Fibroblast of villous mesenchyme (primary cell): Measurements from ENCODE around the gene ITGA2B. TPM values are rescaled to one million over a fixed set of nuclear protein-coding genes. Genes with fewer than 3 reads are reported as not detected.

Experiments
- DNase-seq: peaks from one replicate; pipeline ENCODE4 v3.0.0-alpha.2; 2010; ENCODE audit warnings: low read depth
- H3K4me3 ChIP-seq: 2 replicates; pipeline ENCODE4 v1.5.1; 2011; ENCODE audit warnings: low read depth, mild to moderate bottlenecking, low read length
- CTCF ChIP-seq: IDR thresholded peaks from 2 replicates; pipeline ENCODE4 v1.5.1; 2012; ENCODE audit warnings: low read depth, mild to moderate bottlenecking, low read length; ENCODE audit not compliant: insufficient read depth
- total RNA-seq: library from RNA; depleted of rRNA; stranded (reverse); fragments of >200 nt; gene quantifications from 2 replicates; pipeline ENCODE4 v1.2.3, GENCODE V29; 2012

Gene ITGA2B
- total RNA-seq, 1 donor = under 0.01 TPM

- TF ChIP-seq CTCF = no peak
- DNase-seq = peak; percentile 67
- no peak overlapping the region for H3K4me3 ChIP-seq
These were observed 28.6 kb downstream of the ITGA2B start for GRCh38 chr17:44360826-44361225.

GRCh38 chr17:44360144-44360533 is 29.3 kb downstream of the ITGA2B start:
- no peak for TF ChIP-seq CTCF
- DNase-seq = no peak

GRCh38 chr17:44359458-44360143 is 29.8 kb downstream of the ITGA2B start:
- no peak overlapping the region for H3K4me3 ChIP-seq
- TF ChIP-seq CTCF = no peak
- no peak for DNase-seq

More at GRCh38 chr17:44360144-44360533, 29.3 kb downstream of the ITGA2B start:
- H3K4me3 ChIP-seq = no peak overlapping the region

- H3K4me3 ChIP-seq = no peak overlapping the region
- no peak for TF ChIP-seq CTCF
- DNase-seq = no peak
These were observed 30.4 kb downstream of the ITGA2B start for GRCh38 chr17:44359006-44359405.

GRCh38 chr17:44358066-44358465 is 31.4 kb downstream of the ITGA2B start:
- no peak overlapping the region for H3K4me3 ChIP-seq
- no peak for DNase-seq
- no peak for TF ChIP-seq CTCF

GRCh38 chr17:44356241-44356640 is 33.2 kb downstream of the ITGA2B start:
- no peak overlapping the region for H3K4me3 ChIP-seq
- no peak for DNase-seq
- TF ChIP-seq CTCF = no peak

GRCh38 chr17:44355642-44356099 is 33.8 kb downstream of the ITGA2B start:
- no peak for DNase-seq
- no peak for TF ChIP-seq CTCF
- H3K4me3 ChIP-seq = no peak overlapping the region
